Ascending aorta (tissue), 2 donors: Measurements from ENCODE around the gene SAT1. TPM values are rescaled to one million over a fixed set of nuclear protein-coding genes. Genes with fewer than 3 reads are reported as not detected.
"Not testable (repeated sequence)": the region's sequence is repeated elsewhere in the genome, so short reads cannot be mapped to it uniquely, and the experiment has no call there.

Experiments
- DNase-seq, 2 donors: peaks; one replicate each; pipeline ENCODE4 v3.0.0-alpha.2; 2019; ENCODE audit warnings: low spot score in 2 of 2
- H3K27ac ChIP-seq, 2 donors: fragments of 200-600 bp; sonication (generic); one replicate each; pipeline ENCODE4 v1.5.1; 2016 to 2017; ENCODE audit warnings: mild to moderate bottlenecking in 1 of 2
- H3K27me3 ChIP-seq: fragments of 200-600 bp; sonication (generic); one replicate; pipeline ENCODE4 v1.5.1; 2017
- H3K36me3 ChIP-seq, 2 donors: fragments of 200-600 bp; sonication (generic); one replicate each; pipeline ENCODE4 v1.5.1; 2016
- H3K4me1 ChIP-seq, 2 donors: fragments of 200-600 bp; sonication (generic); one replicate each; pipeline ENCODE4 v1.5.1; 2016 to 2017; ENCODE audit warnings: mild to moderate bottlenecking in 1 of 2
- H3K4me3 ChIP-seq, 2 donors: fragments of 200-600 bp; sonication (generic); one replicate each; pipeline ENCODE4 v1.5.1; 2016 to 2017; ENCODE audit warnings: mild to moderate bottlenecking in 1 of 2
- H3K9me3 ChIP-seq, 2 donors: fragments of 200-600 bp; sonication (generic); one replicate each; pipeline ENCODE4 v1.5.1; 2016
- intact Hi-C: fragments of 100-400 bp; cut with DNase I; formaldehyde crosslinking; loops from one replicate; pipeline ENCODE4 v1.15.1; 2023
- total RNA-seq: library from RNA; depleted of rRNA; stranded (reverse); fragments of >200 nt; gene quantifications from one replicate; pipeline ENCODE4 v1.1.0, GENCODE V29; 2016
- TF ChIP-seq, protein P1 (sequence below), 3 experiments: fragments of 200-600 bp in 2 of 3; fragments of 450-650 bp in 1 of 3; sonication (generic) in 2 of 3; IDR thresholded peaks; one replicate each; pipeline ENCODE4 v1.5.1; 2016 to 2019; ENCODE audit warnings: antibody characterized with exemption in 3 of 3, mild to moderate bottlenecking in 1 of 3, moderate library complexity in 1 of 3

The SAT1 gene
- 349 TPM for total RNA-seq

- intact Hi-C loops: loop anchor here (1.0 to 5.0 kb wide), 5 partner anchors 21 to 269 kb away; partner anchors contain the start of genes ACOT9, EIF2S3 and KLHL15
- no peaks in the 10 kb centered on the region for H3K9me3 ChIP-seq
- no peaks in the 10 kb centered on the region for H3K4me1 ChIP-seq
- H3K27me3 ChIP-seq: no peaks in the 10 kb centered on the region
- peak; percentile 84 to 97 for DNase-seq
- TF ChIP-seq, protein P1, sequence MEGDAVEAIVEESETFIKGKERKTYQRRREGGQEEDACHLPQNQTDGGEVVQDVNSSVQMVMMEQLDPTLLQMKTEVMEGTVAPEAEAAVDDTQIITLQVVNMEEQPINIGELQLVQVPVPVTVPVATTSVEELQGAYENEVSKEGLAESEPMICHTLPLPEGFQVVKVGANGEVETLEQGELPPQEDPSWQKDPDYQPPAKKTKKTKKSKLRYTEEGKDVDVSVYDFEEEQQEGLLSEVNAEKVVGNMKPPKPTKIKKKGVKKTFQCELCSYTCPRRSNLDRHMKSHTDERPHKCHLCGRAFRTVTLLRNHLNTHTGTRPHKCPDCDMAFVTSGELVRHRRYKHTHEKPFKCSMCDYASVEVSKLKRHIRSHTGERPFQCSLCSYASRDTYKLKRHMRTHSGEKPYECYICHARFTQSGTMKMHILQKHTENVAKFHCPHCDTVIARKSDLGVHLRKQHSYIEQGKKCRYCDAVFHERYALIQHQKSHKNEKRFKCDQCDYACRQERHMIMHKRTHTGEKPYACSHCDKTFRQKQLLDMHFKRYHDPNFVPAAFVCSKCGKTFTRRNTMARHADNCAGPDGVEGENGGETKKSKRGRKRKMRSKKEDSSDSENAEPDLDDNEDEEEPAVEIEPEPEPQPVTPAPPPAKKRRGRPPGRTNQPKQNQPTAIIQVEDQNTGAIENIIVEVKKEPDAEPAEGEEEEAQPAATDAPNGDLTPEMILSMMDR (IDR thresholded peaks at IDR 0.05): peak; percentile 60 to 74 (median 71)
- peaks cover 0 to 14% of the 10 kb centered on the region in 2 donors for H3K36me3 ChIP-seq
- peak within 1 kb of the TSS; percentile 89 to 94 for H3K27ac ChIP-seq
- H3K4me3 ChIP-seq: peak within 1 kb of the TSS; percentile 53 to 73
Observed at GRCh38 chrX:23782863-23783588, at the start of gene SAT1. Gene SAT1 (plus strand): TSS chrX:23783173. CDS start chrX:23783352, 179 bp downstream.

DNA sequence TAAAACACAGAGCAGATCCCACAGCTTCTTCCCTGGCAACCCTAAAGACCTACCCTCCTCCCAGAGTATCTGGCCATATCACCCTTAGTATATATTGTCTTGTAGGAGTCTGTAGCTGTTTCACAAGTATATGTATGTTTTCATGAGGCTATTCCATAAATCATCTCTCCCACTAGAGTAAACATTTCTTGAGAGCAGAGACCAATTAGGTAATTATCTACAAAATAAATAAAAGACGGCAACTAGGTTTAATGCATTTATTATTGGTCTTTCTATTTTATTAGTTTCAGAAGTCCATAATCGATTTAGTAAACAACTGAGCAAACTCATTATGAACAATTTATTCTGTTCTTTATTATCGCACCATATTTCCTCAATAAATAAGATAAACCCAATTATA is 46.9 kb upstream of the SAT1 start:
- no peaks in the 10 kb centered on the region for H3K9me3 ChIP-seq
- no peaks in the 10 kb centered on the region for H3K27me3 ChIP-seq
- no peak overlapping the region for H3K27ac ChIP-seq
- H3K4me3 ChIP-seq: no peak overlapping the region
- peaks cover 4 to 8% of the 10 kb centered on the region in 2 donors for H3K36me3 ChIP-seq
- no peaks in the 10 kb centered on the region for H3K4me1 ChIP-seq
- intact Hi-C loops: no loop called here
- TF ChIP-seq, protein P1 (IDR thresholded peaks at IDR 0.05): no peak
- no peak for DNase-seq

DNA sequence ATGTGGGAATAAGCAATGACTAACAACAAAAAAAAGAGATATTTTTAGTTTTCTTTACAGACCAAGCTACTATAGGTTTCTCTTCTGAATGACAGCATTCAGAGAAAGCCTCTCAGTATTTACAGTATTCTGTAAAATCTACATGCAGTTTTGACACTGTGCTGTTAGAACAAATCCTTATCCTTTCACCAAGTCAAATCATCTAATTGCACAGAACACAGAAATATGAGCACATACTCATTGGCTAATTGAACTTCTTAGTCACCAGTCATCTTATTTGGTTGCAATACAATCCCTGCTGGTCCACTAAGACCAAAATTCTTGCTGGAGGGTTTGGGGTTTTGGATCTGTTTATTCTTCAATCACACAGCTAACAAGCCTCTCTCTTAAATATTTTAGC is 45.6 kb upstream of the SAT1 start:
- Histone ChIP-seq H3K4me3 (no peak overlapping the region), H3K27ac (no peak overlapping the region), H3K36me3 (peaks cover 0 to 7% of the 10 kb centered on the region in 2 donors), H3K4me1 (no peaks in the 10 kb centered on the region), H3K9me3 (no peaks in the 10 kb centered on the region), H3K27me3 (no peaks in the 10 kb centered on the region)
- TF ChIP-seq, protein P1 (IDR thresholded peaks at IDR 0.05): no peak
- DNase-seq: no peak
- intact Hi-C loops: no loop called here

- no peaks in the 10 kb centered on the region for H3K27me3 ChIP-seq
- H3K4me3 ChIP-seq: peak overlapping the region; percentile 71 to 79
- H3K4me1 ChIP-seq: no peaks in the 10 kb centered on the region
- DNase-seq: peak in 1 of 2 donors; percentile 70
- TF ChIP-seq, protein P1 (IDR thresholded peaks at IDR 0.05): no peak
- intact Hi-C loops: loop anchor here (5.0 to 10.0 kb wide), 3 partner anchors 60 to 283 kb away; partner anchors contain the start of genes KLHL15 and PRDX4
- no peaks in the 10 kb centered on the region for H3K36me3 ChIP-seq
- no peaks in the 10 kb centered on the region for H3K9me3 ChIP-seq
- H3K27ac ChIP-seq: peak overlapping the region; percentile 93 to 98
Observed at GRCh38 chrX:23742174-23742696, 40.7 kb upstream of the SAT1 start.

DNA sequence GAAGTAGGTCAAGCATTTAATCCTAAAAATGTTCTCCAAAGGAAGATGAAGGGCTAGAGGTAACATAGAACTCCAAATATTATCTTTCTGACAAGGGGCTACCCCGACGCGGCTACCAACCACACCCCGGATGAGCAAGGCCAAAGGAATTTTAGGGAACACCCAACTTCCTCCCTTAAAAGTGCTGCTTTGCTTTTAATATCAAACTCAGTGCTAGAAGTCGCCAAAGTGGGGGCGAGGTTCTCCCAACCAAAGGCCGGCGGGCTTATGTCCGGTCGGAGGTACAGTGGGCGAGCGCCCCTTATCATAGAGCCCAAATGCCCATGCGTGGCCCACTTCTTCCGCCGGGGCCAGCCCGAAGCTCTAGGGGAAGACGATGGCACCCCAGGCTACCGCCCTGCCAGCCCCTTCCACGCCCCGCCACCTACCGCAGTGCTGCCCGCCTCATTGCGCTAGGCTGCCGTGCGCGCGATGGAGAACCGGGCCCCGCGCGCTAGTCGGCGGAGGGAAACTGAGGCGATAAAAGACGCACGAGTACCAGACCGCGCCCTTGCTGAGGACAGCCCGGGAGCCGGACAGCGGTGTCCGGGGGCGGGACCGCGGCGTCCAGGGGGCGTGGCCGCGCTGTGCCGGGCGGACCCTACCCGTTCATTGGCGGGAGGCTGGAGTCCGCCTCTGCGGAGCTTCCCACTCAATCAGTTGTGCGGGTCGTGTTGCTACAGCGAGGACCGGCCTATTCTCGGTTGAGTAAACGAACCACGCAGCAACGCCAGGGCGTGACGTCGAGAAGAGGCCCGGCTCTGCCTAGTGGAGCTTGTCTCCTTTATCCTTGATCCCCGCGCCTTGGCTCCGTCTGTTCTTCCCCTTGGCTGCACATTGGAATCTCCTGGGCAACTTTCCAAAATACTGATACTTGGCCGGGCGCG is 40.0 kb upstream of the SAT1 start, which contains the start of gene ACOT9:
TSS of gene ACOT9 (minus strand) at position 580 of the 926 bp plus-strand sequence. CDS start at position 448, 132 bp downstream.
- intact Hi-C loops: loop anchor here (1.0 to 10.0 kb wide), 6 partner anchors 40 to 282 kb away; partner anchors contain the start of genes CXorf58, KLHL15, PRDX4 and SAT1
- Histone ChIP-seq H3K9me3 (no peaks in the 10 kb centered on the region), H3K4me3 (peak within 1 kb of the TSS; percentile 71 to 79), H3K27ac (peak within 1 kb of the TSS; percentile 93 to 98), H3K27me3 (no peaks in the 10 kb centered on the region), H3K36me3 (no peaks in the 10 kb centered on the region), H3K4me1 (no peaks in the 10 kb centered on the region)
- TF ChIP-seq, protein P1 (IDR thresholded peaks at IDR 0.05): no peak
- DNase-seq: peak; percentile 87 to 97

DNA sequence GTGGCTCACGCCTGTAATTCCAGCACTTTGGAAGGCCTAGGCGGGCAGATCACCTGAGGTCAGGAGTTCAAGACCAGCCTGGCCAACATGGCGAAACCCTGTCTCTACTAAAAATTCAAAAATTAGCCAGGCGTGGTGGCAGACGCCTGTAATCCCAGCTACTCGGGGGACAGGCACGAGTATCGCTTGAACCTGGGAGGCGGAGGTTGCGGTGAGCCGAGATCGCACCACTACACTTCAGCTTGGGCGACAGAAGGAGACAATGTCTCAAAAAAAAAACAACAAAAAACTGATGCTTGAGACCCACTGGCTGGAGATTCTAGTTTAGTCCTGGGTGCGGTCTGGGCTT is 39.4 kb upstream of the SAT1 start:
- peak overlapping the region; percentile 93 to 98 for H3K27ac ChIP-seq
- not testable (repeated sequence) for H3K9me3 ChIP-seq, H3K4me1 ChIP-seq, DNase-seq, H3K27me3 ChIP-seq, H3K36me3 ChIP-seq
- peak overlapping the region; percentile 21 to 79 for H3K4me3 ChIP-seq
- intact Hi-C loops: loop anchor here (1.0 to 10.0 kb wide), 6 partner anchors 40 to 281 kb away; partner anchors contain the start of genes CXorf58, KLHL15, PRDX4 and SAT1
